ENCODE data around the gene MECR.
A peak's percentile ranks its signal among the peaks of the same experiment; 100 is the strongest.

MECR gene

GRCh38 chr1:29247571-29248273, 17.0 kb upstream of the MECR start:
- no peak overlapping the region for H3K4me3 Mint-ChIP-seq
- H3K9me3 Mint-ChIP-seq = no peaks in the 10 kb centered on the region
- no peaks in the 10 kb centered on the region for H3K36me3 Mint-ChIP-seq (ENCODE audit: low read depth)
- peaks cover 3% of the 10 kb centered on the region for H3K27me3 Mint-ChIP-seq
- H3K4me1 Mint-ChIP-seq (ENCODE audit: low read depth) = no peaks in the 10 kb centered on the region
- H3K27ac Mint-ChIP-seq = no peak overlapping the region
- intact Hi-C loops (cut with micrococcal nuclease) = no loop called here

- Mint-ChIP-seq H3K4me1 (ENCODE audit: low read depth) (no peaks in the 10 kb centered on the region), H3K27me3 (peaks cover 4% of the 10 kb centered on the region), H3K4me3 (no peak overlapping the region), H3K9me3 (no peaks in the 10 kb centered on the region), H3K36me3 (ENCODE audit: low read depth) (no peaks in the 10 kb centered on the region), H3K27ac (no peak overlapping the region)
- intact Hi-C loops (cut with micrococcal nuclease) = no loop called here
Measured at GRCh38 chr1:29247044-29247443, 16.3 kb upstream of the MECR start.

- intact Hi-C loops (cut with micrococcal nuclease) = no loop called here
- no peaks in the 10 kb centered on the region for H3K4me1 Mint-ChIP-seq (ENCODE audit: low read depth)
- no peak overlapping the region for H3K4me3 Mint-ChIP-seq
- H3K36me3 Mint-ChIP-seq (ENCODE audit: low read depth) = no peaks in the 10 kb centered on the region
- H3K27me3 Mint-ChIP-seq = peaks cover 16% of the 10 kb centered on the region
- H3K27ac Mint-ChIP-seq = no peak overlapping the region
- no peaks in the 10 kb centered on the region for H3K9me3 Mint-ChIP-seq
Measured at GRCh38 chr1:29245876-29246275, 15.1 kb upstream of the MECR start.

DNA sequence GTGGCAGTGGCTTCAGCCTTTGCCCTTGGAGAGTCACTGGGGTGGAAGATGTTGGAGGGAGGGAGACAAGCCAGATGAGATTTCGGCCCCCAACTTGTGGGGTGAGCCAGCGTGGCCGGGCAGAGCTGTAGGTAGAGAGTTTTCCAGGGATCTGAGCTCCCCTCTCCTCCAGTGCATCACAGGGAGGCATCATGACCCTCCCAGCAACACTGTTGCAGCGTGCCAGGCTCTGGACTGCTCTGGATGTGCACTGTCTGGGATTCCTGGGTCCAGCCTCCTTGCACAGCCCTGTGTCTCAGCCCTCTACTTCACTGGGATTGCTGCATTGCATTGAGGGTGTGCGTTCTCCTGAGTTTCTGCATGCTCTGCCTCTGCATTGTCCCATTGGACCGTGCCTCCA, 14.5 kb upstream of the MECR start:
- Mint-ChIP-seq H3K9me3 (no peaks in the 10 kb centered on the region), H3K27me3 (peaks cover 20% of the 10 kb centered on the region), H3K27ac (no peak overlapping the region), H3K4me3 (no peak overlapping the region), H3K4me1 (ENCODE audit: low read depth) (no peaks in the 10 kb centered on the region), H3K36me3 (ENCODE audit: low read depth) (no peaks in the 10 kb centered on the region)
- intact Hi-C loops (cut with micrococcal nuclease) = no loop called here

GRCh38 chr1:29243871-29244200, 13.1 kb upstream of the MECR start:
- peaks cover 32% of the 10 kb centered on the region for H3K27me3 Mint-ChIP-seq
- H3K27ac Mint-ChIP-seq = no peak overlapping the region
- no peaks in the 10 kb centered on the region for H3K9me3 Mint-ChIP-seq
- no peaks in the 10 kb centered on the region for H3K36me3 Mint-ChIP-seq (ENCODE audit: low read depth)
- no peak overlapping the region for H3K4me3 Mint-ChIP-seq
- intact Hi-C loops (cut with micrococcal nuclease) = no loop called here
- peaks cover under 1% of the 10 kb centered on the region for H3K4me1 Mint-ChIP-seq (ENCODE audit: low read depth)

GRCh38 chr1:29243023-29243870, 12.5 kb upstream of the MECR start:
- Mint-ChIP-seq H3K4me3 (no peak overlapping the region), H3K9me3 (no peaks in the 10 kb centered on the region), H3K27me3 (peaks cover 38% of the 10 kb centered on the region), H3K36me3 (ENCODE audit: low read depth) (no peaks in the 10 kb centered on the region), H3K4me1 (ENCODE audit: low read depth) (peaks cover 6% of the 10 kb centered on the region), H3K27ac (no peak overlapping the region)
- intact Hi-C loops (cut with micrococcal nuclease) = no loop called here

DNA sequence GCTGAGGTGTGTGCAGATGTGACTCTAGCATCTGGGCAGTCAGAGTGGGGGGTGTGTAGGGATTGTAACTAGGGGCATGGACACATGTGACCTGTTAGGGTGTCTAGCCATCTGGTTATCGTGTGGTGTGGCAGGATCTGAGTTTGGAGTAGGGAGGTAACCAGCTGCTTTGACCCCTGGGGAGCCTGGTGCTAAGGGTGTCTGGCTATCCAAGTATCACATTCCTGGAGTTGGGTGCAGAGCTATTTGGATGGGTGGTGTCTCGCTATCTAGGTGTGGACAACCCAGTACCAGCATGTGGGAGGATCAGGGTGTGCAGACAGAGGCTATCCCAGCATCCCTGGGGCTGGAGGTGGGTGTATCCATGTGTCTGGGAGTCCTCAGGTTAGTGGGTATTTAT, 10.3 kb upstream of the MECR start:
- Mint-ChIP-seq H3K36me3 (ENCODE audit: low read depth) (no peaks in the 10 kb centered on the region), H3K9me3 (no peaks in the 10 kb centered on the region), H3K27ac (no peak overlapping the region), H3K27me3 (peaks cover 52% of the 10 kb centered on the region), H3K4me3 (no peak overlapping the region), H3K4me1 (ENCODE audit: low read depth) (peaks cover 21% of the 10 kb centered on the region)
- intact Hi-C loops (cut with micrococcal nuclease) = no loop called here

DNA sequence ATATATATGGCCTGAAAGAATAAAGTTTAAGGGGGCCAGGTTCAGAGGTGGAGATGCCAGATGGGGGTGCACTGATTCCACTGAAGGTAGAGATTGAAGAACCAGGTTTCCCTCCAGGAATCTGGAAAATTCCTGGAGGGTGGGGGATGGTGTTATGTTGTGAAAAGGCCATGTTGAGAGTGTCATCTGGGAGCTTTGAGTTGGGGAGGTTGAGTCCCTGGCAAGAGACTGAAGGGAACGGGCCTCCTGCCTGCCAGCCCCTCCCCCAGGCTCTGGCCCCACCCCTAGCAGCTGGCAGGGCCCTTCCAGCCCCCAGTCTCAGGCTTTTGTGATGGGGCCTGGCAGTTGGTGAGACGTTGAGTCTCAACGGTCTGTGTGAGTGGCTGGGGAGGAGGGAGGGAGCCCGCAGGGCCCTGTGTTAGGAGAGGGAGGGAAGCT, 9.7 kb upstream of the MECR start:
- Mint-ChIP-seq H3K27ac (no peak overlapping the region), H3K4me1 (ENCODE audit: low read depth) (peaks cover 21% of the 10 kb centered on the region), H3K27me3 (peaks cover 57% of the 10 kb centered on the region), H3K4me3 (no peak overlapping the region), H3K9me3 (no peaks in the 10 kb centered on the region), H3K36me3 (ENCODE audit: low read depth) (no peaks in the 10 kb centered on the region)
- intact Hi-C loops (cut with micrococcal nuclease) = no loop called here

DNA sequence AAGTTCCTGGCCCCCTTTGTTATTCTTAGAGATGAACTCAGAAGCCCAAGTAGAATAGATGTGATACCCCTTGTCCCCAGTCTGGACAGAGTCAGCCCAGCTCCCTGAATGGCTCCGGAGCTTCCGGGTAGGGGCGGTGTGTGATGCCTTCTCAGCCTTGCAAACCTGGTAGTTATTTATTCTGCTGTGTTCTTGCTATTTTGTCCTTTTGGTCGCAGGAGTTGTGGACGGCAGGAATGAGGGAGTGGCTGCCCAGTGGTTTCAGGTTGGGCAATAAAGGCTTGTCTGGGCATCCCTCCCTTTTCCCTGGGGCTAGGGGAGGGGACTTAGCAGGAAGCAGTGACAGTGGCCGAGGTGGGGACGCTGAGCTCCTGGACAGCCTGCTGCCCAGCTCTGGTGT, 8.4 kb upstream of the MECR start:
- Mint-ChIP-seq H3K27me3 (peaks cover 67% of the 10 kb centered on the region), H3K4me1 (ENCODE audit: low read depth) (peaks cover 21% of the 10 kb centered on the region), H3K9me3 (no peaks in the 10 kb centered on the region), H3K27ac (no peak overlapping the region), H3K36me3 (ENCODE audit: low read depth) (no peaks in the 10 kb centered on the region), H3K4me3 (no peak overlapping the region)
- intact Hi-C loops (cut with micrococcal nuclease) = loop anchor here (5.0 to 10.0 kb wide), 3 partner anchors 1143 to 1676 kb away; no protein-coding TSS in a partner anchor

DNA sequence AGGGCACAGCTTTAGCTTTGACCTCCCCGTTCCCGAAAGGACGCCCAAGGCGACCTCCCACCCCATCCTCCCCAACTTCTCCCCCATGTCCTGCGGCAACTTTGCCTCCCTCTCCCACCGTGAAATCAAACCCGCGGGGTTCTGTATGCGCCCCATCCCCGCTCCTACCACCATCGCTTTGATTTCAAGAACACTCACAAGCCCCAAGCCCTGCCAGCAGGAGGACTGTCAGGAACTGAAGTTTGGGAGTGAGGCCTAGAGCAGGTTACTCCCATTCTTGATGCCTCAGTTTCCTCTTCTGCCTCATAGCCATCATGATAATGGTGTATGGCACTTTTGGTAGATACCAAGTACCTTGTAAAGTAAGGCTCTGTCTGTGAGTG, 7.9 kb upstream of the MECR start:
- Mint-ChIP-seq H3K9me3 (no peaks in the 10 kb centered on the region), H3K27ac (no peak overlapping the region), H3K27me3 (peaks cover 72% of the 10 kb centered on the region)

GRCh38 chr1:29237852-29238619, 7.3 kb upstream of the MECR start:
- Mint-ChIP-seq H3K27ac (no peak overlapping the region), H3K9me3 (no peaks in the 10 kb centered on the region), H3K4me3 (peak overlapping the region; percentile 68), H3K27me3 (peaks cover 73% of the 10 kb centered on the region), H3K4me1 (ENCODE audit: low read depth) (peaks cover 21% of the 10 kb centered on the region), H3K36me3 (ENCODE audit: low read depth) (no peaks in the 10 kb centered on the region)
- intact Hi-C loops (cut with micrococcal nuclease) = loop anchor here (5.0 to 10.0 kb wide), 3 partner anchors 1144 to 1677 kb away; no protein-coding TSS in a partner anchor

More for the DNA sequence above, 7.9 kb upstream of the MECR start:
- intact Hi-C loops (cut with micrococcal nuclease) = loop anchor here (5.0 to 10.0 kb wide), 3 partner anchors 1144 to 1676 kb away; no protein-coding TSS in a partner anchor
- H3K4me3 Mint-ChIP-seq = peak overlapping the region; percentile 27
- H3K4me1 Mint-ChIP-seq (ENCODE audit: low read depth) = peaks cover 21% of the 10 kb centered on the region
- no peaks in the 10 kb centered on the region for H3K36me3 Mint-ChIP-seq (ENCODE audit: low read depth)

DNA sequence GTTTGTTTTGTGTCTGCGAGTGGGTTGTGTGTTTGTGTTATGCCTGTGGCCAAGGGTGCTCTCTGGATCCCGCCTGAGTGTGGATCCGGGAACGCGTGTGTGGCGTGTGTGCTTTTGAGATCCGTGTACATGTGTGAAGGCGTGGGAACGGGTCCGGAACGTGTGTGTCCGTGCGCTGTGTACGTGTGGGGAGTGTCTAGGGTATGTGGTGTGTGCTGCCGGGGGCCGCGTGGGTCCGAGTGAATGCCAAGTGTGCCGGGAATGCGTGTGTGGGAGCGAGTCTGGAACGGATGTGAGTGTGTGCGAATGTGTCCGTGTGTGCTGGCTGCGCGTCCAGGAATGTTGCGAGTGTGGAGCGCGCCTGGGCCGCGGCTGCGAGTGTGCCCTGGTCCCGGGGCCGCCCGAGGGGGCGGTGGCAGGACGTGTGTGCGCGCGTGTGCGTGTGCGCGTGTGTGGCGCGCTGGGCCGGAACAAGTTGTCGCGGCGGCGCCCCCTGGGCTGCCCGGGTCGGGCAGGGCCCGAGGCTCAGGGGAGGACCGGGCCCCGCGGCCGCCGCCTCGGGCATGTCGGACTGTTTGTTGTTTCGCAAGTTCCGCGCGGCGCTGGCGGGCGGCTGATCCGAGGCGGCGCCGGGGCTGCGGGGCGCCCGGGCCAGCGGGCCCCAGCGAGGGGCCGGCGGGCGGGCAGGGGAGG, 6.5 kb upstream of the MECR start:
- Mint-ChIP-seq H3K36me3 (ENCODE audit: low read depth) (no peaks in the 10 kb centered on the region), H3K4me3 (peak overlapping the region; percentile 79), H3K4me1 (ENCODE audit: low read depth) (peaks cover 21% of the 10 kb centered on the region), H3K9me3 (no peaks in the 10 kb centered on the region), H3K27ac (peak overlapping the region; percentile 6), H3K27me3 (peaks cover 73% of the 10 kb centered on the region)
- intact Hi-C loops (cut with micrococcal nuclease) = loop anchor here (5.0 to 10.0 kb wide), 3 partner anchors 1145 to 1678 kb away; no protein-coding TSS in a partner anchor

GRCh38 chr1:29236712-29237128, 6.0 kb upstream of the MECR start:
- peak overlapping the region; percentile 6 for H3K27ac Mint-ChIP-seq
- H3K27me3 Mint-ChIP-seq = peaks cover 68% of the 10 kb centered on the region

More at GRCh38 chr1:29236712-29237128, 6.0 kb upstream of the MECR start:
- Mint-ChIP-seq H3K36me3 (ENCODE audit: low read depth) (no peaks in the 10 kb centered on the region), H3K4me1 (ENCODE audit: low read depth) (peaks cover 21% of the 10 kb centered on the region), H3K4me3 (peak overlapping the region; percentile 79), H3K9me3 (no peaks in the 10 kb centered on the region)
- intact Hi-C loops (cut with micrococcal nuclease) = loop anchor here (5.0 to 10.0 kb wide), 3 partner anchors 1146 to 1678 kb away; no protein-coding TSS in a partner anchor
